ENCODE data around the gene AADAT.
A peak's percentile ranks its signal among the peaks of the same experiment; 100 is the strongest.

AADAT gene

GRCh38 chr4:170027181-170027829, 62.5 kb downstream of the AADAT start:
- DNase-seq, result peak; percentile 81 to 98 (median 97)

- DNase-seq, result peak; percentile 75 to 94 (median 92)
Measured at GRCh38 chr4:170026253-170027021, 63.3 kb downstream of the AADAT start, which contains the start of gene MFAP3L. MFAP3L (minus strand) TSS chr4:170026395; CDS start chr4:170005877, 20,518 bp downstream.

GRCh38 chr4:170025523-170026252, 64.1 kb downstream of the AADAT start:
- DNase-seq, result peak in 2 of 3 experiments; percentile 65 to 70

GRCh38 chr4:170022211-170022610, 67.5 kb downstream of the AADAT start:
- DNase-seq, result no peak

GRCh38 chr4:170017252-170017651, 72.5 kb downstream of the AADAT start:
- peak in 1 of 3 experiments; percentile 23 for DNase-seq

GRCh38 chr4:170015285-170015684, 74.5 kb downstream of the AADAT start:
- no peak for DNase-seq

- peak in 1 of 3 experiments; percentile 14 for DNase-seq
Measured at GRCh38 chr4:170014359-170015011, 75.3 kb downstream of the AADAT start.

- DNase-seq, result no peak
Measured at GRCh38 chr4:170012629-170012958, 77.2 kb downstream of the AADAT start.

- DNase-seq, result no peak
Measured at GRCh38 chr4:170011921-170012628, 77.7 kb downstream of the AADAT start.
